Osteoblast (primary cell): ENCODE results near the gene AAMP. TPM values are rescaled to one million over a fixed set of nuclear protein-coding genes. Genes with fewer than 3 reads are reported as not detected.

Experiments
- DNase-seq: peaks from one replicate; pipeline ENCODE4 v3.0.0; 2011; ENCODE audit warnings: low spot score, mixed read lengths; ENCODE audit not compliant: insufficient read length; ENCODE audit errors: missing footprints
- H2AFZ ChIP-seq: 2 replicates; pipeline ENCODE4 v1.6.0; 2011; ENCODE audit warnings: mild to moderate bottlenecking, low read length
- H3K27ac ChIP-seq: 2 replicates; pipeline ENCODE4 v1.5.1; 2011; ENCODE audit warnings: mild to moderate bottlenecking, low read depth, low read length, moderate library complexity
- H3K27me3 ChIP-seq: 2 replicates; pipeline ENCODE4 v1.6.0; 2012; ENCODE audit warnings: mild to moderate bottlenecking, control low read depth, inconsistent platforms, low read length, moderate library complexity; ENCODE audit not compliant: insufficient read depth
- H3K36me3 ChIP-seq: 2 replicates; pipeline ENCODE4 v1.5.1; 2011; ENCODE audit warnings: mild to moderate bottlenecking, low read length, control low read depth, moderate library complexity; ENCODE audit not compliant: insufficient read depth
- H3K4me1 ChIP-seq: 2 replicates; pipeline ENCODE4 v1.5.1; 2011; ENCODE audit warnings: mild to moderate bottlenecking, low read length, control low read depth, moderate library complexity; ENCODE audit not compliant: insufficient read depth
- H3K4me2 ChIP-seq: 2 replicates; pipeline ENCODE4 v1.6.0; 2011; ENCODE audit warnings: mild to moderate bottlenecking, low read length; ENCODE audit not compliant: insufficient read depth
- H3K4me3 ChIP-seq: fragments of 200-600 bp; sonication (generic); 3 replicates; pipeline ENCODE4 v1.5.1; 2012; ENCODE audit warnings: mild to moderate bottlenecking, low read length, inconsistent platforms; ENCODE audit not compliant: insufficient read depth
- H3K79me2 ChIP-seq: 2 replicates; pipeline ENCODE4 v1.6.0; 2012; ENCODE audit warnings: mild to moderate bottlenecking, low read length, control low read depth, inconsistent platforms; ENCODE audit not compliant: insufficient read depth
- H3K9me3 ChIP-seq: 2 replicates; pipeline ENCODE4 v1.5.1; 2011; ENCODE audit warnings: low read depth, low read length, control low read depth
- H4K20me1 ChIP-seq: 2 replicates; pipeline ENCODE4 v1.6.0; 2012; ENCODE audit warnings: mild to moderate bottlenecking, low read length, control low read depth; ENCODE audit not compliant: insufficient read depth
- total RNA-seq: library from RNA; depleted of rRNA; stranded (reverse); fragments of >200 nt; gene quantifications from 2 replicates; pipeline ENCODE4 v1.2.3, GENCODE V29; 2012
- TF ChIP-seq, protein P1 (sequence below): IDR thresholded peaks from 2 replicates; pipeline ENCODE4 v1.5.1; 2011; ENCODE audit warnings: mild to moderate bottlenecking, low read depth, low read length, moderate library complexity; ENCODE audit errors: extremely low read depth

AAMP gene
- total RNA-seq, 1 donor: 97.0 TPM

DNA sequence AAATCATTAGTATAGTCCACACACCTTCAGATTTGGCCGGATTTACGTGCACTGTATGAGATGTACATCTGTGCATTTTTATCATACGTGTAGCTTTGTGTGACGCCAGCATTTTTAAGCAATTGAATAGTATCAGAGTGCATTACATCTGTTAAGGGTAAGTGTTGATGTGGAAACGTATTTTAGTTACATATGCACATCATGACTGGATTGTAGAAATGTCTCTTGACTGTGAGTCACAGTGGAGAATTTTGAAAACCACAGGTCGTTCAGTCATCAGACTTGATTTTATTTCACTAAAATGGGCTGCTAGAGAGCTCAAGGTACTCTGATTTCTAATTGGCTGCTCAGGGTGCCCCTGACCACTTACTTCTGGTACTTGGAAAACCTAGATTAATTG, 14.5 kb downstream of the AAMP start:
- H3K27me3 ChIP-seq: no peaks in the 10 kb centered on the region
- no peak overlapping the region for H3K4me3 ChIP-seq
- TF ChIP-seq, protein P1, sequence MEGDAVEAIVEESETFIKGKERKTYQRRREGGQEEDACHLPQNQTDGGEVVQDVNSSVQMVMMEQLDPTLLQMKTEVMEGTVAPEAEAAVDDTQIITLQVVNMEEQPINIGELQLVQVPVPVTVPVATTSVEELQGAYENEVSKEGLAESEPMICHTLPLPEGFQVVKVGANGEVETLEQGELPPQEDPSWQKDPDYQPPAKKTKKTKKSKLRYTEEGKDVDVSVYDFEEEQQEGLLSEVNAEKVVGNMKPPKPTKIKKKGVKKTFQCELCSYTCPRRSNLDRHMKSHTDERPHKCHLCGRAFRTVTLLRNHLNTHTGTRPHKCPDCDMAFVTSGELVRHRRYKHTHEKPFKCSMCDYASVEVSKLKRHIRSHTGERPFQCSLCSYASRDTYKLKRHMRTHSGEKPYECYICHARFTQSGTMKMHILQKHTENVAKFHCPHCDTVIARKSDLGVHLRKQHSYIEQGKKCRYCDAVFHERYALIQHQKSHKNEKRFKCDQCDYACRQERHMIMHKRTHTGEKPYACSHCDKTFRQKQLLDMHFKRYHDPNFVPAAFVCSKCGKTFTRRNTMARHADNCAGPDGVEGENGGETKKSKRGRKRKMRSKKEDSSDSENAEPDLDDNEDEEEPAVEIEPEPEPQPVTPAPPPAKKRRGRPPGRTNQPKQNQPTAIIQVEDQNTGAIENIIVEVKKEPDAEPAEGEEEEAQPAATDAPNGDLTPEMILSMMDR: no peak
- peaks cover 26% of the 10 kb centered on the region for H3K4me1 ChIP-seq
- H4K20me1 ChIP-seq: peaks cover 19% of the 10 kb centered on the region
- DNase-seq: peak; percentile 57
- H3K9me3 ChIP-seq: no peaks in the 10 kb centered on the region
- no peaks in the 10 kb centered on the region for H3K79me2 ChIP-seq
- peak overlapping the region; percentile 68 for H3K27ac ChIP-seq
- H3K4me2 ChIP-seq: no peak overlapping the region
- H2AFZ ChIP-seq: no peak overlapping the region
- H3K36me3 ChIP-seq: peaks cover 62% of the 10 kb centered on the region

DNA sequence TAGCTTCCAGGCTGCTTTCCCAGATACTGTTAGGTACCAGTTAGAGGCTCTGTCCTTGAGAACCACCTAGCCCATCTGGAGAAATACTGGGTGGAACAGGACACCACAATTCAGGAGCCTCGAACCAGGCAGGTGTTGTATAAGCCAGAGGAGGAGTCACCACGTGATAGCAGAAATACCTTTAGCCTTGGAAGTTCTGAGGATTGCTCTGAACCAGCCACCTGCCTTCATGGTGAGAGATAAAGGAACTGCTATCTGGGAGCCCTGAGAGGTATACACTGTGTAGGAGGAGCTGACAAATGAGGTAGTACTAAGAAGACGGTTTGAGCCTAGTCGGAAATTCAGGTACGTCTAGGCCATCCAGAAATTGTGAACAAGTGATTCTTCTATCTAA, 16.7 kb downstream of the AAMP start:
- Histone ChIP-seq H3K27ac (peak overlapping the region; percentile 46), H3K27me3 (no peaks in the 10 kb centered on the region), H2AFZ (no peak overlapping the region), H3K79me2 (peaks cover 15% of the 10 kb centered on the region), H3K9me3 (no peaks in the 10 kb centered on the region), H4K20me1 (peaks cover 31% of the 10 kb centered on the region), H3K36me3 (peaks cover 84% of the 10 kb centered on the region), H3K4me1 (peaks cover 12% of the 10 kb centered on the region), H3K4me2 (no peak overlapping the region), H3K4me3 (no peak overlapping the region)
- TF ChIP-seq, protein P1: no peak
- no peak for DNase-seq

DNA sequence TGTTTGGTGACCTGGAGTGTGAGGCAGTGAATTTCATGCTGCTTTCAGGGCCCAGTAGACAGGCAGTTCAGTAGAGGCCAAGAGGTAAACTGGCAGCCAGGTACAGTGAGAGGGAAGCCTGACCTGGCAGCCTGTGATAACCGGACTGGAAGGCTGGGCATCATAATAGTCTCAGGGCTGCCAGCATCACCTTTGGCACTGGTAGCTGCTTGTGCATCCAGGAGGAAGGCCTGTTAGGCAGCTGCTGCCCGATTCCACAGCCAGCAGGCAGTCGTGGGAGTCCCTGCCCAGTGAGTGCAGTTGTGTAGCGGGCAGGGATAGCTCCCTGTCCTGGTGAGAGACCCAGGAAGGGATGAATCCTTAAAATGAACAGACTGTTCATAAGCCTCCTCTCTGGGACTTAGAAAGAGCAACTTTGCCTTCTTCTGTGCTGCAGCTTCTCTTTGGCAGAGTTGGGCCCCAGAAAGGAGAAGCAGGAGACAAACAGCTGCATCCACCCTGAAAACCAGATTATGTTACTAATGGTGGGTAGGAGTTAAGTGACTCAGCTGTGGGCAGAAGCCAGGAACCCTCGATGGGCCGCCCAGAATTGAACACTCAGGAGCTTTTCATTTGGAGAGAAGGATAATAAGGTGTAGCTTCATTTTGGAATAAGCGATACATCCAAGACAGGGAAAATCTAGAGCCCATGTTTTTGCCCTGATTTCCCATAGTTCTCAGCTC, 17.3 kb downstream of the AAMP start:
- H3K4me2 ChIP-seq: no peak overlapping the region
- no peaks in the 10 kb centered on the region for H3K9me3 ChIP-seq
- no peaks in the 10 kb centered on the region for H3K27me3 ChIP-seq
- peak; percentile 68 for DNase-seq
- H3K36me3 ChIP-seq: peaks cover 90% of the 10 kb centered on the region
- no peak overlapping the region for H3K4me3 ChIP-seq
- TF ChIP-seq, protein P1: no peak
- peaks cover 12% of the 10 kb centered on the region for H3K4me1 ChIP-seq
- H4K20me1 ChIP-seq: peaks cover 31% of the 10 kb centered on the region
- peaks cover 15% of the 10 kb centered on the region for H3K79me2 ChIP-seq
- peak overlapping the region; percentile 46 for H3K27ac ChIP-seq
- no peak overlapping the region for H2AFZ ChIP-seq

DNA sequence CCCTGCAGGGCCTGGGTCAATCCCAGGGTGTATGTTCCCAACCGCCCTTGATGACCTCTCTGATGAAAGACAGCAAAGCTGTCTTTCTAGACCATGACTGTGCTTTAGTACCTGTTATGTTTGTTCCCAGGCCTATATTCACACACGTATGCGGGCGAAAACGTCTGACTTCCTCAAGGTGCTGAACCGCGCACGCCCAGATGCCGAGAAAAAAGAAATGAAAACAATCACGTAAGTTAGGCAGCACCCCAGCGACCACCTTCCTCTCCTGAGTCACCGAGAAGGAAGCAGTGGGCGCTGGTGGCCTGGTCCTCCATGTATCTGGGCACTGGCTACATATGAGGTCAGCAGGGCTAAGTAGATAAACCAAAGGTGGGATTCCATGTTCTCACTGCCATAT, 20.2 kb downstream of the AAMP start:
- Histone ChIP-seq H4K20me1 (peaks cover 25% of the 10 kb centered on the region), H3K79me2 (peaks cover 25% of the 10 kb centered on the region), H3K36me3 (peaks cover 97% of the 10 kb centered on the region)

More for the DNA sequence above, 20.2 kb downstream of the AAMP start:
- no peak overlapping the region for H3K4me2 ChIP-seq
- H3K4me3 ChIP-seq: no peak overlapping the region
- H2AFZ ChIP-seq: no peak overlapping the region
- DNase-seq: no peak
- H3K4me1 ChIP-seq: peaks cover 12% of the 10 kb centered on the region
- TF ChIP-seq, protein P1: no peak
- no peaks in the 10 kb centered on the region for H3K27me3 ChIP-seq
- H3K27ac ChIP-seq: no peak overlapping the region
- no peaks in the 10 kb centered on the region for H3K9me3 ChIP-seq
